ENCODE results near the gene GSAP.

DNA sequence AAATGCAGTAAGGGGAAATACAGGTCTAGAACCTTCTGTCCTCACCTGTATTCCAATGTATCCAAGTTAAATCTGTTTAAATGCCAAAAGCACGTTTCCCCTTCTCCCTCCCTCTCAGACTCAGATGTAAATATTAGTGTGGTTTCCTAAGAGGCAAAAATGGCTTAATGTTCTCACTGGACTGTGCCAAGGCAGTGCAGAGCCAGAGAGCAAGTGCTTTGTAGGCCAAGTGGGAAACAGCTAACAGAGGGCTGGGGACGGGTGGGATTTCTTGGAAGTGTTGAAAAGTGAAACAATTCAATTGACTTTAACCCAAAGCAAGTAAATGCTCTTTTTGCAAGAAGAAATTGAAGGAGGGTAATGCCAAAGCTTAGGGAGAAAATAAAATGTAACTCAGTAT lies 103.1 kb downstream of the GSAP start:
- TF ChIP-seq, protein P1, sequence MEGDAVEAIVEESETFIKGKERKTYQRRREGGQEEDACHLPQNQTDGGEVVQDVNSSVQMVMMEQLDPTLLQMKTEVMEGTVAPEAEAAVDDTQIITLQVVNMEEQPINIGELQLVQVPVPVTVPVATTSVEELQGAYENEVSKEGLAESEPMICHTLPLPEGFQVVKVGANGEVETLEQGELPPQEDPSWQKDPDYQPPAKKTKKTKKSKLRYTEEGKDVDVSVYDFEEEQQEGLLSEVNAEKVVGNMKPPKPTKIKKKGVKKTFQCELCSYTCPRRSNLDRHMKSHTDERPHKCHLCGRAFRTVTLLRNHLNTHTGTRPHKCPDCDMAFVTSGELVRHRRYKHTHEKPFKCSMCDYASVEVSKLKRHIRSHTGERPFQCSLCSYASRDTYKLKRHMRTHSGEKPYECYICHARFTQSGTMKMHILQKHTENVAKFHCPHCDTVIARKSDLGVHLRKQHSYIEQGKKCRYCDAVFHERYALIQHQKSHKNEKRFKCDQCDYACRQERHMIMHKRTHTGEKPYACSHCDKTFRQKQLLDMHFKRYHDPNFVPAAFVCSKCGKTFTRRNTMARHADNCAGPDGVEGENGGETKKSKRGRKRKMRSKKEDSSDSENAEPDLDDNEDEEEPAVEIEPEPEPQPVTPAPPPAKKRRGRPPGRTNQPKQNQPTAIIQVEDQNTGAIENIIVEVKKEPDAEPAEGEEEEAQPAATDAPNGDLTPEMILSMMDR (conservative IDR thresholded peaks at IDR 0.05; ENCODE audit: low read length): no peak
- TF ChIP-seq EZH2phosphoT487 (IDR thresholded peaks at IDR 0.05; ENCODE audit: borderline replicate concordance, low read depth, low read length): no peak

Data from OCI-LY7 (cell line).